ENCODE results near the gene TAF3.

DNA sequence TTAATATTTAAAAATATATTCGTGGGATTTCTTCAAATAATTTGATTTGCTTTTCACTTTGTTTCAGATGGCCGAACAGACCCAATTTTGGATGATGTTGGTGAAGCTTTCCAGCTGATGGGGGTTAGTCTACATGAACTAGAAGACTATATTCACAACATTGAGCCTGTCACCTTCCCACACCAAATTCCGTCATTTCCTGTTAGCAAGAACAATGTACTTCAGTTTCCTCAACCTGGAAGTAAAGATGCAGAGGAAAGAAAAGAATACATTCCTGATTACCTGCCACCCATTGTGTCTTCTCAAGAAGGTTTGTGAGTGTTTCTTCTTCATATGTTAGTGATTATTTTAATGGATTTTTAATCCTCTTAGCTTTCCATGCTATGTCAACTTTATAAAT is 5.9 kb downstream of the TAF3 start:
- TF ChIP-seq GATA2 (IDR thresholded peaks at IDR 0.05; ENCODE audit: low read depth, low read length) (no peak), GATA3 (IDR thresholded peaks at IDR 0.05; ENCODE audit: low read depth, low read length) (no peak)
